Lung (tissue), 12 donors: Measurements from ENCODE around the gene SLC51B. TPM values are rescaled to one million over a fixed set of nuclear protein-coding genes. Genes with fewer than 3 reads are reported as not detected.

Source experiments
- ATAC-seq: fragments of 200-7000 bp; cut with Tn5 transposase; one replicate; pipeline ENCODE4 v1.9.1; 2020; ENCODE audit warnings: moderate number of reproducible peaks; ENCODE audit not compliant: insufficient read depth, low FRiP score
- DNase-seq, 3 donors: peaks; one replicate each; pipeline ENCODE4 v3.0.0-alpha.2; 2013 to 2017
- H3K27ac ChIP-seq, 2 donors: one replicate each; pipeline ENCODE4 v1.5.1; 2013; ENCODE audit warnings: mild to moderate bottlenecking in 2 of 2, moderate library complexity in 2 of 2, control low read depth in 1 of 2, inconsistent platforms in 1 of 2, low read depth in 1 of 2, low read length in 1 of 2
- H3K27me3 ChIP-seq, 3 donors: one replicate each; pipeline ENCODE4 v1.5.1; 2013; ENCODE audit warnings: low read length in 2 of 3; ENCODE audit not compliant: control insufficient read depth in 3 of 3, insufficient read depth in 3 of 3
- H3K36me3 ChIP-seq, 4 donors: one replicate each; pipeline ENCODE4 v1.5.1; 2013; ENCODE audit warnings: low read length in 4 of 4, mild to moderate bottlenecking in 1 of 4, moderate library complexity in 1 of 4; ENCODE audit not compliant: control insufficient read depth in 4 of 4, insufficient read depth in 4 of 4
- H3K4me1 ChIP-seq, 5 donors: one replicate each; pipeline ENCODE4 v1.5.1; 2013; ENCODE audit warnings: low read length in 5 of 5, mild to moderate bottlenecking in 2 of 5, moderate library complexity in 1 of 5; ENCODE audit not compliant: control insufficient read depth in 5 of 5, insufficient read depth in 5 of 5
- H3K4me3 ChIP-seq: one replicate; pipeline ENCODE4 v1.5.1; 2013; ENCODE audit warnings: mild to moderate bottlenecking, control low read depth, moderate library complexity
- H3K9ac ChIP-seq, 2 donors: one replicate each; pipeline ENCODE4 v1.5.1; 2013; ENCODE audit warnings: low read length in 2 of 2, control low read depth in 1 of 2; ENCODE audit not compliant: insufficient read depth in 1 of 2
- H3K9me3 ChIP-seq, 4 donors: one replicate each; pipeline ENCODE4 v1.5.1; 2013; ENCODE audit warnings: low read length in 3 of 4, mild to moderate bottlenecking in 1 of 4, moderate library complexity in 1 of 4; ENCODE audit not compliant: control insufficient read depth in 4 of 4, insufficient read depth in 3 of 4
- CTCF ChIP-seq: IDR thresholded peaks from 2 replicates; pipeline ENCODE4 v1.5.1; 2012; ENCODE audit warnings: mild to moderate bottlenecking; ENCODE audit errors: control extremely low read depth, extremely low read depth
- WGBS, 2 donors: extraction: QIAGEN DNeasy Blood & Tissue Kit; methylation state at CpG; one replicate each; pipeline ENCODE4 v1.1.7; 2013; 5-methylcytosine and 5-hydroxymethylcytosine counted together
- polyA plus RNA-seq, 2 donors: library from polyadenylated mRNA; stranded (reverse); fragments of 200-250 nt; gene quantifications; one replicate each; pipeline ENCODE4 v1.2.1, GENCODE V29; 2013
- total RNA-seq, 2 donors: library from RNA; depleted of rRNA in 1 of 2; stranded (reverse); fragments of >200 nt in 1 of 2; gene quantifications; one replicate each; pipeline ENCODE4 v1.2.1, GENCODE V29; 2014 to 2021
- donor health status: control.
- donor health status: control.
- donor health status: Bipolar disorder and iron deficiency.
- donor health status: healthy.
- donor health status: DM: yes; HTN: yes; CAD: no.

Gene SLC51B
- total and polyA plus RNA-seq, 4 donors = 0.85 to 7.3 (median 2.0) TPM

DNA sequence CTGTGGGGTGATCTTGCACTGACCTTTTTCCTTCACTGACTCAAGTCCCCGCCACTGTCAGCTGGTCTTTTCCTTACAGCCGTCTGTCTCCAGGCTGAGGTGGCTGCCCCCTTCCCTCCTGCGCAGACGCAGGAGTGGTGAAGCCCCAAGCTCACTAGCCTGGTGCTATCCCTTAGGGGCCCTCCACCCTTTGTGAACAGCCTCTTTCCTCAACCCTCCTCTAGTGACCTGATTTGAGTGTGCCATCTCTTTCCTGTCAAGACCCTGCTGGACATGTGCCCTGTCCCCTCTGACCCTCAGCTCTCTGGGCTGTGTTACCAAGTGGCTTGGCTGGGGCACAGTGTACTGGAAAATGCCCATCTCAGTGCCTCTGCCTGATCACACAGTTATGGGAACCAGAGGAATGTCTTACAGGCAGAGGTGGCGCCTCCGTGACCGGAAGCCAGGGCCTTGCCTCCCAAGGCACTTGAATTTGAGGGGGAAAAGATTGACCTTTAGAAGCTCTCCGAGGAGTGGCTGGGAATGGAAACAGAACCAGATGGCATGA is 40.1 kb downstream of the SLC51B start:
- H3K4me1 ChIP-seq = peaks cover 3 to 100% (median 88%) of the 10 kb centered on the region in 5 donors
- no peak overlapping the region for H3K4me3 ChIP-seq
- TF ChIP-seq CTCF = no peak
- no peaks in the 10 kb centered on the region for H3K27me3 ChIP-seq
- H3K36me3 ChIP-seq = no peaks in the 10 kb centered on the region
- H3K9ac ChIP-seq = peak overlapping the region in 1 of 2 donors; percentile 0
- peak in 1 of 3 donors; percentile 40 for DNase-seq
- H3K27ac ChIP-seq = peak overlapping the region in 1 of 2 donors; percentile 71
- H3K9me3 ChIP-seq = no peaks in the 10 kb centered on the region
- WGBS, 2 donors = 65 to 79% methylated on average over 8 of the region's 8 CpGs
- no peak for ATAC-seq

DNA sequence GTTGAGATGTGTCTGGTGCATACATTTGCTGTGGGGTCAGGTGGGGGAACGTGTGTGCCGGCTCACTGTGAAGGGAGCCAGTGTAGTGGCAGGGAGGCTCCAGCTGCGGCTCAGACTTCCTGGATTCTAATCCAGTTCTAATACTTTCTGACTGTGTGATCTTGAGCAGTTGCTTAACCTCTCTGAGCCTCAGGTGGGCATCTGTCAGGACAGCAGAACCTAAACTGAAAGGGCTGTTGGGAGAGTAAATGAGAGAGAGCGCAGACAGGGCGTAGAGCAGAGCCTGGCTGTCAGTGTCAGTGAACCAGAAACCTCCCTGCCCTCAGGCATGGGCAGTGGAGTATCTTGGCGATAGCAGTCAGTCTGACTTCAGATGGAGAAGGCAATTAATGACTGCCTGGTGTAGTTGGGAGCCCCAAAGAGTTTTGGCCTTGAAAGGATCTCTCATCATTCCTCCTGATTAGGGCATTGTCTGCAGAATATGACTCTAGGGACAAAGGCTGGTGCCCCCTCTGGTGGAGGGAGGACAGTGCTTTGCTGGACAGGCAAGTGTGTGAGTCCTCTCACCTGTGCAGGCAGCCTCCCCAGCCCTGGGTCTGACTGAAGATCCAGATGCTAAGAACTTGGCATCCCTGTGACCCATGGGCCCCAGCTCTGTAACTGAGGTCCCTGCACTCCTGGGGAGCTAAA is 40.9 kb downstream of the SLC51B start:
- no peak for ATAC-seq
- Histone ChIP-seq H3K9me3 (no peaks in the 10 kb centered on the region), H3K9ac (no peak overlapping the region)

DNA sequence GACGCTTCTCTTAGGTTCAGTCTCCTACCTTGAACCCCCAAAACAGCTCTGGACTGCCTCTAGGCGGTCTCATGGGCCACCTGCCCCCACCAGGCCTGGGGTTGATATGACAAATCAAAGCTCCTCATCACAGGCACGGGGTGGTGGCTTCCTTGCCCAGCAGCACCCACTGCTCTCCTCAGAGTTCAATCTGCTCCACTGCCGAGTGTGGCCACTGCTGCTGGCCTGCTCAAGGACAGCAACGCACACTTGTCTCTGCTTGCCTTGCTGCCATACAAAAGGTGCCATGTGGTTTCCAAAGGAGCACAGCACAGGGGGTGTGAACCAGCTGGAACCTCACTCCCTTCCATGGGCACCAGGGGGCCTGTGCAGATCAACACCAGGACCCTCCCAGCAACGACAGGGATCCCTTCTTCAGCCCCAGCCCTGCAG is 41.5 kb downstream of the SLC51B start:
- H3K27me3 ChIP-seq = no peaks in the 10 kb centered on the region
- peaks cover 3 to 100% (median 75%) of the 10 kb centered on the region in 5 donors for H3K4me1 ChIP-seq
- DNase-seq (no peak), ATAC-seq (no peak)
- H3K9me3 ChIP-seq = no peaks in the 10 kb centered on the region
- H3K27ac ChIP-seq = peak overlapping the region; percentile 82 to 83
- no peak overlapping the region for H3K9ac ChIP-seq
- no peak overlapping the region for H3K4me3 ChIP-seq
- H3K36me3 ChIP-seq = no peaks in the 10 kb centered on the region
- WGBS, 2 donors = 66 to 79% methylated on average over 6 of the region's 6 CpGs
- TF ChIP-seq CTCF = no peak

More for the DNA sequence above, 40.9 kb downstream of the SLC51B start:
- 84 to 89% methylated on average over 6 of the region's 6 CpGs for WGBS, 2 donors
- no peak for DNase-seq
- peaks cover 3 to 100% (median 81%) of the 10 kb centered on the region in 5 donors for H3K4me1 ChIP-seq
- TF ChIP-seq CTCF = no peak
- no peak overlapping the region for H3K4me3 ChIP-seq
- H3K27me3 ChIP-seq = no peaks in the 10 kb centered on the region
- H3K36me3 ChIP-seq = no peaks in the 10 kb centered on the region
- peak overlapping the region in 1 of 2 donors; percentile 43 for H3K27ac ChIP-seq
